ENCODE data around the gene AFF4. TPM values are rescaled to one million over a fixed set of nuclear protein-coding genes. Genes with fewer than 3 reads are reported as not detected.
"Not testable (repeated sequence)": the region's sequence is repeated elsewhere in the genome, so short reads cannot be mapped to it uniquely, and the experiment has no call there.

AFF4 gene
- total and polyA plus RNA-seq, 10 of the 15 experiments (the other 5 are each of a cell fraction or from before 2014, with no cell fraction given) = 1.1 to 20.2 (median 10.4) TPM

DNA sequence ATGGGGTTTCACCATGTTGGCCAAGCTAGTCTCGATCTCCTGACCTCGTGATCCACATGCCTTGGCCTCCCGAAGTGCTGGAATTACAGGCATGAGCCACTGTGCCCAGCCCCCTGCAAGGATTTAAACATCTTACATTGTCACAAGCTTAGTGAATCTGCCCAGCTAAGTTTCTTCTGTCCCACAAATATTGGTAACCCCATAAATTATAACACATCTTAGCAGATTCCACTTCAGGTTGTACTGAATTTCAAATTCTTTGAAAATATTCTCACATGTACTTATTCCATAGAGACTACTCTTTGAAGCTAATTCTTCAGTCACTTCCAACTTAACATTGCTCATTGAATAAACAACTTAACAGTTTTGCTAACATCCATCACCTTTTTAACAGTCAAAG is 13.4 kb upstream of the AFF4 start:
- TF ChIP-seq ZNF217 (IDR thresholded peaks at IDR 0.05) (no peak), NR2C2 (IDR thresholded peaks at IDR 0.05; ENCODE audit: borderline replicate concordance, control insufficient read depth, insufficient read length, low read depth) (no peak), HDAC6 (IDR thresholded peaks at IDR 0.05; ENCODE audit: unreplicated experiment) (no peak), MEF2A (IDR thresholded peaks at IDR 0.05; ENCODE audit: insufficient read depth, low read depth, low read length) (no peak), TCF3 (IDR thresholded peaks at IDR 0.05; ENCODE audit: borderline replicate concordance, insufficient read depth, low read depth, low read length) (no peak), STAT3 (IDR thresholded peaks at IDR 0.05; ENCODE audit: low read depth, low read length) (no peak), PAX5 (IDR thresholded peaks at IDR 0.05; ENCODE audit: borderline replicate concordance, low read depth, low read length) (no peak), CHD2 (IDR thresholded peaks at IDR 0.05; ENCODE audit: borderline replicate concordance, low read depth, low read length) (no peak)
- no peak overlapping the region for H3K4me3 ChIP-seq
- H3K36me3 ChIP-seq (ENCODE audit: control insufficient read depth in 2 of 2, insufficient read depth in 2 of 2, low read length in 1 of 2) = no peaks in the 10 kb centered on the region
- no peaks in the 10 kb centered on the region for H3K4me1 ChIP-seq (ENCODE audit: control insufficient read depth, insufficient read depth, low read length)
- CTCF ChIA-PET = interaction anchor here (0.5 kb wide), 1 partner anchor 14 kb away, joined by 3 read pairs; no protein-coding TSS in a partner anchor
- H3K4me2 ChIP-seq (ENCODE audit: control insufficient read depth, insufficient read depth) = no peak overlapping the region
- no peaks in the 10 kb centered on the region for H3K27me3 ChIP-seq (replicated peaks in 1 of 2; ENCODE audit: control insufficient read depth in 2 of 2, insufficient read depth in 2 of 2, low read length in 1 of 2)
- POLR2A ChIA-PET = no interaction called here
- no peak for ATAC-seq
- H3K9ac ChIP-seq (ENCODE audit: control insufficient read depth, insufficient read depth, low read length) = no peak overlapping the region
- SMC1A ChIA-PET (ENCODE audit: uncharacterized antibody, unreplicated experiment) = no interaction called here
- no peak for DNase-seq (ENCODE audit: low read depth, low spot score)
- in situ Hi-C loops (cut with MboI) (no loop called here), intact Hi-C loops (cut with micrococcal nuclease; ENCODE audit: unreplicated experiment) (no loop called here)
- H4K20me1 ChIP-seq (ENCODE audit: control insufficient read depth, insufficient read depth) = no peaks in the 10 kb centered on the region
- RAD21 ChIA-PET (ENCODE audit: unreplicated experiment) = no interaction called here
- BruUV-seq (replicated peaks) = no TSS peak
- no peaks in the 10 kb centered on the region; the same call in 2 of the 3 replicates for H3K9me3 ChIP-seq (replicated peaks; ENCODE audit: control insufficient read depth, insufficient read depth, low read length)
- WGBS (ENCODE audit: insufficient coverage, insufficient replicate concordance, low lambda C conversion rate, missing lambda C conversion rate) = 63% methylated on average over 3 of the region's 3 CpGs
- H2AFZ ChIP-seq (ENCODE audit: control insufficient read depth, low read depth, low read length) = no peak overlapping the region
- no peak for FAIRE-seq
- no peaks in the 10 kb centered on the region for H3K79me2 ChIP-seq (ENCODE audit: control insufficient read depth, insufficient read depth, low read length)
- no peak overlapping the region for H3K27ac ChIP-seq (ENCODE audit: control insufficient read depth, insufficient read depth)

DNA sequence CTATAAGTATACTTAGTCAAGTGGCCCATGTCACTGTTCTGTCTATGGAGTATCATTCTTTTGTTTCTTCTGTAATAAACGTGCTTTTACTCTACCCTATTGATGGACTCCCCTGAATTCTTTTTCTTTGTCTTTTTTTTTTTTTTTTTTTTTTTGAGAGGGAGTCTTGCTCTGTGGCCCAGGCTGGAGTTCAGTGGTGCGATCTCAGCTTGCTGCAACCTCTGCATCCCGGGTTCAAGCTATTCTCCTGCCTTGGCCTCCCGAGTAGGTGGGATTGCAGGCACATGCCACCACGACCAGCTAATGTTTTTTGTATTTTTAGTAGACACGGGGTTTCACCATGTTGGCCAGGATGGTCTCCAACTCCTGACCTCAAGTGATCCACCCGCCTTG is 9.0 kb upstream of the AFF4 start:
- BruUV-seq (replicated peaks); DNase-seq (ENCODE audit: low read depth, low spot score); H3K4me2 ChIP-seq (ENCODE audit: control insufficient read depth, insufficient read depth); H3K9me3 ChIP-seq (replicated peaks; ENCODE audit: control insufficient read depth, insufficient read depth, low read length); H3K4me3 ChIP-seq; H3K79me2 ChIP-seq (ENCODE audit: control insufficient read depth, insufficient read depth, low read length); H4K20me1 ChIP-seq (ENCODE audit: control insufficient read depth, insufficient read depth); intact Hi-C loops (cut with micrococcal nuclease; ENCODE audit: unreplicated experiment); H3K9ac ChIP-seq (ENCODE audit: control insufficient read depth, insufficient read depth, low read length); H3K27me3 ChIP-seq (replicated peaks in 1 of 2; ENCODE audit: control insufficient read depth in 2 of 2, insufficient read depth in 2 of 2, low read length in 1 of 2); in situ Hi-C loops (cut with MboI); H3K4me1 ChIP-seq (ENCODE audit: control insufficient read depth, insufficient read depth, low read length); H2AFZ ChIP-seq (ENCODE audit: control insufficient read depth, low read depth, low read length); SMC1A ChIA-PET (ENCODE audit: uncharacterized antibody, unreplicated experiment); FAIRE-seq; H3K36me3 ChIP-seq (ENCODE audit: control insufficient read depth in 2 of 2, insufficient read depth in 2 of 2, low read length in 1 of 2); ATAC-seq; H3K27ac ChIP-seq (ENCODE audit: control insufficient read depth, insufficient read depth); RAD21 ChIA-PET (ENCODE audit: unreplicated experiment): not testable (repeated sequence)
- CTCF ChIA-PET = interaction anchor here (0.6 kb wide), 1 partner anchor 399 kb away, joined by 3 read pairs; no protein-coding TSS in a partner anchor
- POLR2A ChIA-PET = interaction anchor here (0.6 kb wide), 1 partner anchor 342 kb away, joined by 3 read pairs; no protein-coding TSS in a partner anchor
- 47% methylated on average over 7 of the region's 7 CpGs for WGBS (ENCODE audit: insufficient coverage, insufficient replicate concordance, low lambda C conversion rate, missing lambda C conversion rate)
